Gastroesophageal sphincter (tissue), 3 donors: ENCODE data around the gene PRKCD.

Experiments
- CTCF ChIP-seq, 4 experiments: fragments of 200-600 bp in 2 of 4; fragments of 450-650 bp in 2 of 4; sonication (generic) in 1 of 4; IDR thresholded peaks; one replicate each; pipeline ENCODE4 v1.5.1; 2017 to 2019; ENCODE audit warnings: antibody characterized with exemption in 4 of 4, mild to moderate bottlenecking in 2 of 4, moderate library complexity in 2 of 4
- EP300 ChIP-seq: sonication (generic); formaldehyde crosslinking; IDR thresholded peaks from one replicate; pipeline ENCODE4 v1.6.1; 2017; ENCODE audit warnings: antibody characterized with exemption, mild to moderate bottlenecking
- POLR2A ChIP-seq, 2 donors: fragments of 450-650 bp; IDR thresholded peaks; one replicate each; pipeline ENCODE4 v1.6.1; 2017; ENCODE audit warnings: antibody characterized with exemption in 2 of 2, mild to moderate bottlenecking in 2 of 2, moderate library complexity in 1 of 2
- POLR2AphosphoS5 ChIP-seq: sonication (generic); formaldehyde crosslinking; IDR thresholded peaks from one replicate; pipeline ENCODE4 v1.6.1; 2017; ENCODE audit warnings: antibody characterized with exemption

GRCh38 chr3:53196575-53197407 is 35.8 kb downstream of the PRKCD start:
- TF ChIP-seq CTCF (IDR thresholded peaks at IDR 0.05) (no peak), POLR2A (IDR thresholded peaks at IDR 0.05) (no peak), POLR2AphosphoS5 (no peak), EP300 (no peak)
